RWPE2 (cell line): ENCODE measurements around the gene DOCK10.
A peak's percentile ranks its signal among the peaks of the same experiment; 100 is the strongest.
"Not testable (repeated sequence)": the region's sequence is repeated elsewhere in the genome, so short reads cannot be mapped to it uniquely, and the experiment has no call there.

Experiments used
- ATAC-seq: fragments of 200-7000 bp; cut with Tn5 transposase; 3 replicates; pipeline ENCODE4 v1.9.1; 2021; ENCODE audit warnings: low read depth
- DNase-seq: peaks from one replicate; pipeline ENCODE4 v3.0.0-alpha.2; 2020; ENCODE audit warnings: low spot score
- H3K27ac ChIP-seq: fragments of 450-650 bp; 2 replicates; pipeline ENCODE4 v1.5.1; 2017; ENCODE audit warnings: mild to moderate bottlenecking; ENCODE audit not compliant: poor library complexity, severe bottlenecking
- H3K27me3 ChIP-seq: fragments of 250-450 bp; sonication (Bioruptor Pico); 2 replicates; pipeline ENCODE4 v1.5.1; 2021; ENCODE audit warnings: mild to moderate bottlenecking, moderate library complexity; ENCODE audit not compliant: insufficient read depth, poor library complexity, severe bottlenecking
- H3K36me3 ChIP-seq: fragments of 250-450 bp; sonication (Bioruptor Pico); 2 replicates; pipeline ENCODE4 v1.5.1; 2020; ENCODE audit warnings: low read depth, mild to moderate bottlenecking, moderate library complexity
- H3K4me1 ChIP-seq: fragments of 250-450 bp; sonication (Bioruptor Pico); 2 replicates; pipeline ENCODE4 v1.5.1; 2021; ENCODE audit warnings: mild to moderate bottlenecking, moderate library complexity; ENCODE audit not compliant: insufficient read depth, poor library complexity, severe bottlenecking
- H3K4me3 ChIP-seq: fragments of 250-450 bp; sonication (Bioruptor Pico); 2 replicates; pipeline ENCODE4 v1.5.1; 2021; ENCODE audit warnings: mild to moderate bottlenecking, moderate library complexity; ENCODE audit not compliant: severe bottlenecking
- H3K9me3 ChIP-seq: fragments of 250-450 bp; sonication (Bioruptor Pico); 2 replicates; pipeline ENCODE4 v1.5.1; 2021; ENCODE audit warnings: mild to moderate bottlenecking, moderate library complexity; ENCODE audit not compliant: severe bottlenecking
- TF ChIP-seq, protein P1 (sequence below): fragments of 450-650 bp; IDR thresholded peaks from one replicate; pipeline ENCODE4 v1.5.1; 2017; ENCODE audit warnings: mild to moderate bottlenecking, moderate library complexity; ENCODE audit not compliant: poor library complexity, severe bottlenecking

Gene DOCK10

DNA sequence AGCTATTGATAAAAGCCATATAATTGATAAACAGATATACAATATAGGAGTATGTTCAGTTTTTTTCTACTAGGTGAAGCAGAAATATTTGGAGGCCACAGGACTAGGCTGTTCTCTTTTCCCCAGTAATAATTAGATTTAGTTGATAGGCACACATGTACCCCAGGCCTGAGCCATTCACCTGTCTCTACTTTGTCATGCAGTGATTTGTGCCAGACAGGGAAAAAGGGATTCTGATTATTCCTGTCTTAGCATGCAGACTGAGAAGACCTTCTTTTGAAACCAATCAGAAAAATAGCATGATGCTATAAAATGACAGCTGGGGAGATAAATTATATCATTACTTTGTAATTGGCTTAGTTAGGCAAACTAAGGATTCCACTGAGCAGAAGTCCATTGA lies 94.3 kb downstream of the DOCK10 start:
- H3K4me3 ChIP-seq = no peak overlapping the region
- H3K4me1 ChIP-seq = peaks cover 8% of the 10 kb centered on the region
- H3K27ac ChIP-seq = no peak overlapping the region
- ATAC-seq = no peak
- no peaks in the 10 kb centered on the region for H3K9me3 ChIP-seq
- H3K36me3 ChIP-seq = no peaks in the 10 kb centered on the region
- TF ChIP-seq, protein P1, sequence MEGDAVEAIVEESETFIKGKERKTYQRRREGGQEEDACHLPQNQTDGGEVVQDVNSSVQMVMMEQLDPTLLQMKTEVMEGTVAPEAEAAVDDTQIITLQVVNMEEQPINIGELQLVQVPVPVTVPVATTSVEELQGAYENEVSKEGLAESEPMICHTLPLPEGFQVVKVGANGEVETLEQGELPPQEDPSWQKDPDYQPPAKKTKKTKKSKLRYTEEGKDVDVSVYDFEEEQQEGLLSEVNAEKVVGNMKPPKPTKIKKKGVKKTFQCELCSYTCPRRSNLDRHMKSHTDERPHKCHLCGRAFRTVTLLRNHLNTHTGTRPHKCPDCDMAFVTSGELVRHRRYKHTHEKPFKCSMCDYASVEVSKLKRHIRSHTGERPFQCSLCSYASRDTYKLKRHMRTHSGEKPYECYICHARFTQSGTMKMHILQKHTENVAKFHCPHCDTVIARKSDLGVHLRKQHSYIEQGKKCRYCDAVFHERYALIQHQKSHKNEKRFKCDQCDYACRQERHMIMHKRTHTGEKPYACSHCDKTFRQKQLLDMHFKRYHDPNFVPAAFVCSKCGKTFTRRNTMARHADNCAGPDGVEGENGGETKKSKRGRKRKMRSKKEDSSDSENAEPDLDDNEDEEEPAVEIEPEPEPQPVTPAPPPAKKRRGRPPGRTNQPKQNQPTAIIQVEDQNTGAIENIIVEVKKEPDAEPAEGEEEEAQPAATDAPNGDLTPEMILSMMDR = no peak
- H3K27me3 ChIP-seq = no peaks in the 10 kb centered on the region
- DNase-seq = no peak

DNA sequence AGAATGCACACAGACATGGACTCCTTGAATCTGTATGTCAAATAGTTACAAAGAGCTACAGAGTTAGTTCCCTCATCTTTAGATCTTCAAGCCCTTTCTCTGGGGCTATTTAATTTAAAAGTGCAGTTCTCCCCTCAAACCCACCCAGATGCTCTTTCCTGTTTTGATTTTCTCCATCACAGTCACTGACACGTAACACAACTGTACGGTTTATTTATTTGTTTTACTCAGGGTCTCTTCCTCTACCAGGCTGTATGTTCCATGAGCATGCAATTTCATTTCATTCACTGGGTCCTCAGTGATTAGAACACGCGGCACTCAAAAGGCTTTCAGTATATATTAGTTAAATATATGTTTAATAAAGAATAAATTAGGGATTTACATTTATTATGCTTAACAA lies 94.7 kb downstream of the DOCK10 start:
- no peaks in the 10 kb centered on the region for H3K36me3 ChIP-seq
- H3K27ac ChIP-seq = no peak overlapping the region
- DNase-seq (no peak), ATAC-seq (no peak)
- TF ChIP-seq, protein P1 = no peak
- H3K9me3 ChIP-seq = no peaks in the 10 kb centered on the region
- H3K27me3 ChIP-seq = no peaks in the 10 kb centered on the region
- peaks cover 8% of the 10 kb centered on the region for H3K4me1 ChIP-seq
- H3K4me3 ChIP-seq = no peak overlapping the region

- Histone ChIP-seq H3K4me1 (peaks cover 8% of the 10 kb centered on the region), H3K27ac (peak overlapping the region; percentile 18), H3K9me3 (no peaks in the 10 kb centered on the region), H3K27me3 (no peaks in the 10 kb centered on the region), H3K4me3 (no peak overlapping the region), H3K36me3 (no peaks in the 10 kb centered on the region)
- TF ChIP-seq, protein P1 = no peak
- peak; percentile 79; the same call in 2 of the 3 replicates for ATAC-seq
- DNase-seq = no peak
These were observed 95.4 kb downstream of the DOCK10 start for GRCh38 chr2:224946895-224947294.

DNA sequence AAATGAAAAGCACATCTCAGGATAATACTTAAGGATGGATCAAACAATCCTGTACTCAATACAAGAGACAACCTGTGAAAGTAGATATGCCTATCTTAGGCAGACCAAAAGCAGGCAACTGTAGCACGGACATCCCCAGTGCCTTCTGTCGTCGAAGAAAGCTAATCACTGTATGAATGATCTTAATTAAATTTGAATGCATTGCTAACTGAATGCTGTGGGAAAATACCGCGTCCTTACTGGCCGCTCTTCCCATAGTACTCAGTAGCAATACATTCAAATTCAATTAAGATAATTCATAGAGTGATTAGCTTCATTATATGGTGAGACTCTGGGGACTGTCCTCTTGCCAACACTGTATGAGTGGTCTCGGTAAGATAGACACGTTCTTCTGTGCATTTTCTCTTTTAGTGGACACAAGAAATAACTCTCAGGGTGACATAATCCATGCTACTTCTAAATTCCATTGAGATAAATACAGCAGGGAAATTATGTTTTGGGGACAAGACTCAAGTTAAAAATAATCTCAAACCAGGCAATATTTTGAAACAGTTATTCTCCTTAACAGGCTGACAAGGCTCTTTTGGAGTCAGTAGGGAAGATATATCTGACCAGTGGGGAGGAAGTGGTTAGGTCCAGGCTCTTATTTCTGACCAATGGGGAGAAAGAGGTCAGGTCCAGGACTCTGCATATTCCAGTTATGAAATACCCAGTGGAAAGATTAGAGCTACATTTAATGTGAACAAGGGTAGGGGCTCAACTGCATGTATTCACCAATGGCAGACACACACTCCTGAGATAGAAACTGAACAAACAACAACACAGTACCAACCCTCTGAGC lies 97.3 kb downstream of the DOCK10 start:
- Histone ChIP-seq H3K9me3 (no peaks in the 10 kb centered on the region), H3K27me3 (no peaks in the 10 kb centered on the region), H3K4me3 (no peak overlapping the region), H3K36me3 (no peaks in the 10 kb centered on the region), H3K27ac (no peak overlapping the region), H3K4me1 (peaks cover 8% of the 10 kb centered on the region)
- ATAC-seq (no peak), DNase-seq (no peak)
- TF ChIP-seq, protein P1 = no peak

DNA sequence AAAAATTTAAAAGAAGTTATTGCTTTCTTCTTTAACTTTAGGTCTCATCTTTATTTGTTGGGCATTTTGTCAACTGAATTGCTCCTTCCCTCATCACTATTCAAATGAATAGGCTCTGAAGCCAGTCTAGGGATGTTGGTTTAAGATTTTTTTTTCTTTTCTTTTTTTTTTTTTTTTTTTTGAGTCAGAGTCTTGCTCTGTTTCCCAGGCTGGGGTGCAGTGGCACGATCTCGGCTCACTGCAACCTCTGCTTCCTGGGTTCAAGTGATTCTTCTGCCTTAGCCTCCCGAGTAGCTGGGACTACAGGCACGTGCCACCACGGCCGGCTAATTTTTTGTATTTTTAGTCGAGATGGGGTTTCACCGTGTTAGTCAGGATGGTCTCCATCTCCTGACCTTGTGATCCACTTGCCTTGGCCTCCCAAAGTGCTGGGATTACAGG lies 98.6 kb downstream of the DOCK10 start:
- not testable (repeated sequence) for H3K9me3 ChIP-seq, DNase-seq, H3K36me3 ChIP-seq, H3K4me3 ChIP-seq, H3K27me3 ChIP-seq, ATAC-seq, H3K4me1 ChIP-seq, H3K27ac ChIP-seq
